ENCODE measurements around the gene PTPRG.
"Not testable (repeated sequence)": the region's sequence is repeated elsewhere in the genome, so short reads cannot be mapped to it uniquely, and the experiment has no call there.

The PTPRG gene

DNA sequence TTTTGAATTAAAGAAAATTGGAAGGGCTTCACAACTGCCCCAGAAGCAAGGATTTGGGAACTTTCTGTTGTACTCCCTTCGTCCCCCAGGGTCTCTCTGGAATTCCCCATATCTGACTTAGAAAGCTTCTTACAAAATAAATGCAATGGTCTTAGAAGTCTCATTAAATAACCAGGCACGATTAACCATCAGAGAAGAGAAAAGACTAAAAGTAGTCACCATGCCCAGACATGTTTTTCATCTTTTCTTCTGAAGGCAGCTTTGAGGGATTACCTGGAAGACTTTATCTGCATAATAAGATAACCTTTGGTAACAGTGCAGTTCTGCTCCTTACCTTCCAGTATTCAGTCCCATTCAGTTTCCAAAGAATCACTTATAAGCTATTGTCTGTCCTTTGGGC is 135.9 kb downstream of the PTPRG start:
- no peak overlapping the region for H3K27ac ChIP-seq
- TF ChIP-seq, protein P1, sequence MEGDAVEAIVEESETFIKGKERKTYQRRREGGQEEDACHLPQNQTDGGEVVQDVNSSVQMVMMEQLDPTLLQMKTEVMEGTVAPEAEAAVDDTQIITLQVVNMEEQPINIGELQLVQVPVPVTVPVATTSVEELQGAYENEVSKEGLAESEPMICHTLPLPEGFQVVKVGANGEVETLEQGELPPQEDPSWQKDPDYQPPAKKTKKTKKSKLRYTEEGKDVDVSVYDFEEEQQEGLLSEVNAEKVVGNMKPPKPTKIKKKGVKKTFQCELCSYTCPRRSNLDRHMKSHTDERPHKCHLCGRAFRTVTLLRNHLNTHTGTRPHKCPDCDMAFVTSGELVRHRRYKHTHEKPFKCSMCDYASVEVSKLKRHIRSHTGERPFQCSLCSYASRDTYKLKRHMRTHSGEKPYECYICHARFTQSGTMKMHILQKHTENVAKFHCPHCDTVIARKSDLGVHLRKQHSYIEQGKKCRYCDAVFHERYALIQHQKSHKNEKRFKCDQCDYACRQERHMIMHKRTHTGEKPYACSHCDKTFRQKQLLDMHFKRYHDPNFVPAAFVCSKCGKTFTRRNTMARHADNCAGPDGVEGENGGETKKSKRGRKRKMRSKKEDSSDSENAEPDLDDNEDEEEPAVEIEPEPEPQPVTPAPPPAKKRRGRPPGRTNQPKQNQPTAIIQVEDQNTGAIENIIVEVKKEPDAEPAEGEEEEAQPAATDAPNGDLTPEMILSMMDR (conservative IDR thresholded peaks at IDR 0.05), result no peak
- no peak for TF ChIP-seq ZFX (IDR thresholded peaks at IDR 0.05)

DNA sequence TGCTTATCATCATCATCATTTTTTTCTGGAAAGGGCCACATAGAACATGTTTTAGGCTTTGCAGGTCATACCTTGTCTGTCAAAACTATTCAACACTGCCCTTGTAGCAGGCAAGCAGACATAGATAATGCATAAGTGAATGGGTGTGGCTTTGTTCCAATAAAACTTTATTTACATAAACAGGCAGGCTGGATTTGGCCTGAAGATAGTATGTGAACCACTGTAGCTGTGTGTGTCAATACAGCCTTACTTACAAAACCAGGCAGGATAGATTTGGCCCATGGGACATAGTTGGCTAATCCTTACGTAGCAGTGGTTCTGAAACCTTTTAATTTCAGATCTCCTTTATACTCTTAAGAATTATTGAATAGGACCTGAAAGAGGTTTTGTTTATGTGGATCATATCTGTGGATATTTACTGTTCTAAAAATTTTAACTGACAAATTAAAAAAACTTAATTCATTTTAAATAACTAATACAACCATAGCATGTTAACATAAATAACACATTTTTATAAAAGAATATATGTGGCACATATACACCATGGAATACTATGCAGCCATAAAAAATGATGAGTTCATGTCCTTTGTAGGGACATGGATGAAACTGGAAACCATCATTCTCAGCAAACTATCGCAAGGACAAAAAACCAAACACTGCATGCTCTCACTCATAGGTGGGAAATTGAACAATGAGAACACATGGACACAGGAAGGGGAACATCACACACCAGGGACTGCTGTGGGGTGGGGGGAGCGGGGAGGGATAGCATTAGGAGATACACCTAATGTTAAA is 137.1 kb downstream of the PTPRG start:
- H3K27ac ChIP-seq, result not testable (repeated sequence)

DNA sequence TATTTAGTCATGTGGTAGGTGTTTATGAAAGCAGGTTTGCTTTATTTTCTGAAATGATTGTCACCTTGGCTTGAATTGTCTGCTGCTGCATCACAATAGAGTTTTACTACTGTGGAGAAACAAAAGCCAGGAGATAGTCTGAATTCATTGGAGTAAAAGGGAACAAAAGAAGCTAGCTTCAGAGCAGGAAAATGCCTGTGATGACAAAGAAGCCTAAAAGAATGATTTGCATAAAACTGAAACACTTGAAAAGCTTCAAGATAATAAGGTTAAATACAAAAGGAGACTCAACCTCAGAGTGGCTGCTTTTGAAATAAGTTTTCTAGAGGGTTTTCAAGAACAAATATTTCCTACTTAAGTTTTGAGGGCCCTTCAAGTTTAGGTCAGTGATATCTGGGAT is 138.3 kb downstream of the PTPRG start:
- H3K27ac ChIP-seq, result no peak overlapping the region
- no peak for TF ChIP-seq ZFX (IDR thresholded peaks at IDR 0.05)
- TF ChIP-seq, protein P1 (conservative IDR thresholded peaks at IDR 0.05), result no peak

GRCh38 chr3:61701011-61701410 is 139.6 kb downstream of the PTPRG start:
- TF ChIP-seq, protein P1 (conservative IDR thresholded peaks at IDR 0.05), result no peak
- H3K27ac ChIP-seq, result no peak overlapping the region

DNA sequence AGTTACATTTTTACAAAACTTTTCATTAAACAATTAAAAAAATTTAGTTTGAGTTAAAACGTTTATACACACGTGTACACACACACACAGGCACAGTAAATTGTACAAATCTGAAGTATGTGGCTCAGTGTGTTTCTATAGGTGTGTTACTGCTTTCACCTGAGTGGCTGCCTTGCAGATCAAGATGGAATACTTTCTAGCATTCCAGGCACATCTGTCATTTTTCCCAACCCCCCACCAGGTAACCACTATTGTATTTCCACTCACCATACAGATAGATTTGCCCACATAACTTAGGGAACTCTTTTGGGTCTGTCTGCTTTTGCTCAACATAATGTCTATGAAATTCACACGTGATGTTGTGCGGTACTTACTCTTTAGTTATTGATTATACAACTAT is 141.1 kb downstream of the PTPRG start:
- no peak for TF ChIP-seq ZFX (IDR thresholded peaks at IDR 0.05)
- TF ChIP-seq, protein P1 (conservative IDR thresholded peaks at IDR 0.05), result no peak

DNA sequence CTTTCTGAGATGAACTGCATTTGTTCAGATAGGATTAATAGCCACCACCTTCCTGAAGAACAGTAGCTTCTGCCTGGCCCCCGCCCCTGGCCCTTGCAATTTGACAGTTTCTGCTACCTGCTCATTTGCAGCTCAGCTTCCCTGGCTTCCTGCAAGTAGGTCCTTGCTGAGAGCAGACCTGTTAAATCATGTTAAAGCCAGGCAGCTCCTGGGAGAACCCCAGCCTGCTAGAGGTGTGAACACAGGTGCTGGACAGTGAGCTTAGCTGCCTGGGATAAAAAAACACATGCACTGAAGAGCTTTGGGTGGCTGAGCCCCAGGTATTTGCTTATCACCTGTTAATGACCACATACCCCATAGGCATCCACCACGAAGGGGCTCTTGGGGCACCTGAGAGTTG is 143.4 kb downstream of the PTPRG start:
- H3K27ac ChIP-seq, result no peak overlapping the region
- TF ChIP-seq ZFX (IDR thresholded peaks at IDR 0.05), result no peak
- TF ChIP-seq, protein P1 (conservative IDR thresholded peaks at IDR 0.05), result no peak

More for the DNA sequence above, 141.1 kb downstream of the PTPRG start:
- H3K27ac ChIP-seq, result no peak overlapping the region

- H3K27ac ChIP-seq, result no peak overlapping the region
- TF ChIP-seq, protein P1 (conservative IDR thresholded peaks at IDR 0.05), result no peak
- no peak for TF ChIP-seq ZFX (IDR thresholded peaks at IDR 0.05)
These were observed 146.1 kb downstream of the PTPRG start for GRCh38 chr3:61707492-61707891.

DNA sequence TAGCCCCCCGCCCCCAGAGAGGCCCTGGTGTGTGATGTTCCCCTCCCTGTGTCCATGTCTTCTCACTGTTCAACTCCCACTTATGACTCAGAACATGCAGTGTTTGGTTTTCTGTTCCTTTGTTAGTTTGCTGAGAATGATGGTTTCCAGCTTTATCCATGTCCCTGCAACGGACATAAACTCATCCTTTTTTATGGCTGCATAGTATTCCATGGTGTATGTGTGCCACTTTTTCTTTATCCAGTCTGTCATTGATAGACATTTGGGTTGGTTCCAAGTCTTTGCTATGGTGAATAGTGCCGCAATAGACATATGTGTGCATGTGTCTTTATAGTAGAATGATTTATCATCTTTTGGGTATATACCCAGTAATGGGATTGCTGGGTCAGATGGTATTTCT is 149.5 kb downstream of the PTPRG start:
- H3K27ac ChIP-seq, result not testable (repeated sequence)
